ENCODE data around the gene NPAS3. TPM values are rescaled to one million over a fixed set of nuclear protein-coding genes. Genes with fewer than 3 reads are reported as not detected.

Gene NPAS3
- total RNA-seq, 1 donor from 2014 or later, result 2.3 TPM

GRCh38 chr14:33554988-33555387 is 616.3 kb downstream of the NPAS3 start:
- no peak for DNase-seq (ENCODE audit: low spot score)

GRCh38 chr14:33555710-33556350 is 617.2 kb downstream of the NPAS3 start:
- no peak for DNase-seq (ENCODE audit: low spot score)

GRCh38 chr14:33556382-33557121 is 617.9 kb downstream of the NPAS3 start:
- no peak for DNase-seq (ENCODE audit: low spot score)

GRCh38 chr14:33560718-33561431 is 622.2 kb downstream of the NPAS3 start:
- DNase-seq (ENCODE audit: low spot score), result no peak

- no peak for DNase-seq (ENCODE audit: low spot score)
Measured at GRCh38 chr14:33561488-33562175, 623.0 kb downstream of the NPAS3 start.

GRCh38 chr14:33563191-33563900 is 624.7 kb downstream of the NPAS3 start:
- DNase-seq (ENCODE audit: low spot score), result no peak

- DNase-seq (ENCODE audit: low spot score), result no peak
Measured at GRCh38 chr14:33563901-33564197, 625.2 kb downstream of the NPAS3 start.

GRCh38 chr14:33564774-33565630 is 626.3 kb downstream of the NPAS3 start:
- DNase-seq (ENCODE audit: low spot score), result no peak

- no peak for DNase-seq (ENCODE audit: low spot score)
Measured at GRCh38 chr14:33566082-33566481, 627.4 kb downstream of the NPAS3 start.

- DNase-seq (ENCODE audit: low spot score), result no peak
Measured at GRCh38 chr14:33567023-33567728, 628.5 kb downstream of the NPAS3 start.

- DNase-seq (ENCODE audit: low spot score), result no peak
Measured at GRCh38 chr14:33567731-33568130, 629.1 kb downstream of the NPAS3 start.

GRCh38 chr14:33568935-33569579 is 630.4 kb downstream of the NPAS3 start:
- DNase-seq (ENCODE audit: low spot score), result no peak

GRCh38 chr14:33569821-33570687 is 631.4 kb downstream of the NPAS3 start:
- no peak for DNase-seq (ENCODE audit: low spot score)

- DNase-seq (ENCODE audit: low spot score), result no peak
Measured at GRCh38 chr14:33570694-33571310, 632.1 kb downstream of the NPAS3 start.

- DNase-seq (ENCODE audit: low spot score), result no peak
Measured at GRCh38 chr14:33573301-33573880, 634.7 kb downstream of the NPAS3 start.

- no peak for DNase-seq (ENCODE audit: low spot score)
Measured at GRCh38 chr14:33576014-33576413, 637.3 kb downstream of the NPAS3 start.

- DNase-seq (ENCODE audit: low spot score), result no peak
Measured at GRCh38 chr14:33578461-33579216, 640.0 kb downstream of the NPAS3 start.

All from ureter (tissue), 1 donor.